Measurements from ENCODE around the gene STX1B.
A peak's percentile ranks its signal among the peaks of the same experiment; 100 is the strongest.
"Not testable (repeated sequence)": the region's sequence is repeated elsewhere in the genome, so short reads cannot be mapped to it uniquely, and the experiment has no call there.

Gene STX1B

GRCh38 chr16:30953511-30954124 is 56.8 kb downstream of the STX1B start:
- no peak overlapping the region for H3K4me3 ChIP-seq (ENCODE audit: low read depth, low read length)

- H3K4me3 ChIP-seq (ENCODE audit: low read depth, low read length) = no peak overlapping the region
Observed at GRCh38 chr16:30953111-30953510, 57.3 kb downstream of the STX1B start.

- H3K4me3 ChIP-seq (ENCODE audit: low read depth, low read length) = no peak overlapping the region
Observed at GRCh38 chr16:30951750-30952149, 58.7 kb downstream of the STX1B start.

- no peak overlapping the region for H3K4me3 ChIP-seq (ENCODE audit: low read depth, low read length)
Observed at GRCh38 chr16:30951193-30951592, 59.2 kb downstream of the STX1B start.

GRCh38 chr16:30950516-30951065 is 59.8 kb downstream of the STX1B start:
- H3K4me3 ChIP-seq (ENCODE audit: low read depth, low read length) = no peak overlapping the region

GRCh38 chr16:30949650-30950515 is 60.6 kb downstream of the STX1B start:
- peak overlapping the region; percentile 43 for H3K4me3 ChIP-seq (ENCODE audit: low read depth, low read length)

GRCh38 chr16:30948667-30949649 is 61.5 kb downstream of the STX1B start, which contains the start of gene ORAI3:
Gene ORAI3 (plus strand): TSS chr16:30949068. CDS start chr16:30949290, 222 bp downstream.
- H3K4me3 ChIP-seq (ENCODE audit: low read depth, low read length) = peak within 1 kb of the TSS; percentile 58

GRCh38 chr16:30947859-30948666 is 62.4 kb downstream of the STX1B start:
- peak overlapping the region; percentile 36 for H3K4me3 ChIP-seq (ENCODE audit: low read depth, low read length)

GRCh38 chr16:30947541-30947858 is 62.9 kb downstream of the STX1B start:
- peak overlapping the region; percentile 36 for H3K4me3 ChIP-seq (ENCODE audit: low read depth, low read length)

- H3K4me3 ChIP-seq (ENCODE audit: low read depth, low read length) = no peak overlapping the region
Observed at GRCh38 chr16:30946671-30947540, 63.5 kb downstream of the STX1B start.

- no peak overlapping the region for H3K4me3 ChIP-seq (ENCODE audit: low read depth, low read length)
Observed at GRCh38 chr16:30944352-30944751, 66.1 kb downstream of the STX1B start.

GRCh38 chr16:30942426-30942806 is 68.0 kb downstream of the STX1B start:
- no peak overlapping the region for H3K4me3 ChIP-seq (ENCODE audit: low read depth, low read length)

- H3K4me3 ChIP-seq (ENCODE audit: low read depth, low read length) = no peak overlapping the region
Observed at GRCh38 chr16:30941600-30942425, 68.6 kb downstream of the STX1B start.

GRCh38 chr16:30939571-30939970 is 70.9 kb downstream of the STX1B start:
- not testable (repeated sequence) for H3K4me3 ChIP-seq (ENCODE audit: low read depth, low read length)

All from iPS-11a (cell line).